Right lobe of liver (tissue), 6 donors: Measurements from ENCODE around the gene ZNF581. TPM values are rescaled to one million over a fixed set of nuclear protein-coding genes. Genes with fewer than 3 reads are reported as not detected.
A peak's percentile ranks its signal among the peaks of the same experiment; 100 is the strongest.

ENCODE experiments used
- ATAC-seq, 4 donors: fragments of 200-7000 bp; cut with Tn5 transposase; one replicate each; pipeline ENCODE4 v1.9.1; 2020; ENCODE audit warnings: mild to moderate bottlenecking in 4 of 4, moderate library complexity in 4 of 4
- DNase-seq, 3 donors: peaks; one replicate each; pipeline ENCODE4 v3.0.0-alpha.2; 2020
- H3K27ac ChIP-seq, 3 donors: fragments of 200-600 bp; one replicate each; pipeline ENCODE4 v1.8.0; 2022
- H3K27me3 ChIP-seq, 2 donors: fragments of 200-600 bp; one replicate each; pipeline ENCODE4 v1.8.0; 2022
- H3K36me3 ChIP-seq, 4 donors: fragments of 200-600 bp; sonication (generic) in 1 of 4; one replicate each; pipeline versions ENCODE4 v1.5.1 to v1.8.0; 2017 to 2022; ENCODE audit warnings: control low read depth in 1 of 4
- H3K4me1 ChIP-seq, 4 donors: fragments of 200-600 bp; sonication (generic) in 1 of 4; one replicate each; pipeline versions ENCODE4 v1.5.1 to v1.8.0; 2017 to 2022; ENCODE audit warnings: control low read depth in 1 of 4
- H3K4me3 ChIP-seq, 3 donors: fragments of 200-600 bp; one replicate each; pipeline ENCODE4 v1.8.0; 2022
- H3K9me3 ChIP-seq, 4 donors: fragments of 200-600 bp; sonication (generic) in 1 of 4; one replicate each; pipeline versions ENCODE4 v1.5.1 to v1.8.0; 2017 to 2022; ENCODE audit warnings: control low read depth in 1 of 4
- CTCF ChIP-seq, 4 donors: fragments of 200-600 bp in 3 of 4; fragments of 450-650 bp in 1 of 4; IDR thresholded peaks; one replicate each; pipeline versions ENCODE4 v1.5.1 to v1.8.0; 2016 to 2022; ENCODE audit warnings: antibody characterized with exemption in 4 of 4, mild to moderate bottlenecking in 2 of 4
- POLR2A ChIP-seq: fragments of 450-650 bp; IDR thresholded peaks from one replicate; pipeline ENCODE4 v1.6.1; 2017; ENCODE audit warnings: antibody characterized with exemption, mild to moderate bottlenecking
- WGBS: methylation state at CpG from one replicate; pipeline ENCODE4 v1.1.6; 2018; ENCODE audit warnings: low coverage, low lambda C conversion rate; ENCODE audit not compliant: insufficient coverage; ENCODE audit errors: missing lambda C conversion rate; 5-methylcytosine and 5-hydroxymethylcytosine counted together
- intact Hi-C, 2 donors: fragments of 100-400 bp; cut with DNase I; formaldehyde crosslinking; loops; one replicate each; pipeline versions ENCODE4 v1.11.2 to v1.14.1; 2022
- total RNA-seq, 6 experiments: library from RNA; depleted of rRNA in 2 of 6; stranded (reverse); fragments of >200 nt in 2 of 6; fragmentation: NEBNext Ultra II Directional in 3 of 6; extraction: Animal tissue kit (Norgen Biotek cat#: 25700) in 3 of 6; gene quantifications; one replicate each; pipeline versions ENCODE4 v1.1.0 to v1.2.4, GENCODE V29; 2016 to 2023
- donor health status: DM: no; HTN: yes; CAD: no.
- donor health status: DM: no; HTN: no; CAD: no.
- donor health status: DM: no; HTN: no; CAD: no.
- donor health status: DM: no; HTN: yes; CAD: no.
- donor health status: DM: no; HTN: yes; CAD: no.

Gene ZNF581
- total RNA-seq, 6 experiments from 2014 or later = 2.7 to 7.3 (median 5.1) TPM

- Histone ChIP-seq H3K4me3 (no peak overlapping the region), H3K27ac (no peak overlapping the region), H3K27me3 (no peaks in the 10 kb centered on the region), H3K4me1 (peaks cover 0 to 37% (median 24%) of the 10 kb centered on the region in 4 donors), H3K36me3 (peaks cover 10 to 35% (median 15%) of the 10 kb centered on the region in 4 donors), H3K9me3 (no peaks in the 10 kb centered on the region)
- DNase-seq (no peak), ATAC-seq (no peak)
- 68% methylated on average over 7 of the region's 15 CpGs for WGBS
- intact Hi-C loops = no loop called here
- no peak for TF ChIP-seq CTCF (IDR thresholded peaks at IDR 0.05)
- no peak for TF ChIP-seq POLR2A
Observed at GRCh38 chr19:55673889-55674288, 30.4 kb downstream of the ZNF581 start.

- Histone ChIP-seq H3K27ac (peak overlapping the region in 1 of 3 donors; percentile 87), H3K27me3 (no peaks in the 10 kb centered on the region), H3K36me3 (peaks cover 7 to 35% (median 15%) of the 10 kb centered on the region in 4 donors), H3K9me3 (no peaks in the 10 kb centered on the region), H3K4me1 (peaks cover 0 to 42% (median 26%) of the 10 kb centered on the region in 4 donors), H3K4me3 (peak overlapping the region; percentile 64 to 97 (median 83))
- 30% methylated on average over 10 of the region's 17 CpGs for WGBS
- DNase-seq (no peak), ATAC-seq (no peak)
- TF ChIP-seq POLR2A (no peak), CTCF (IDR thresholded peaks at IDR 0.05) (no peak)
- intact Hi-C loops = no loop called here
Observed at GRCh38 chr19:55674459-55674840, 31.0 kb downstream of the ZNF581 start.

DNA sequence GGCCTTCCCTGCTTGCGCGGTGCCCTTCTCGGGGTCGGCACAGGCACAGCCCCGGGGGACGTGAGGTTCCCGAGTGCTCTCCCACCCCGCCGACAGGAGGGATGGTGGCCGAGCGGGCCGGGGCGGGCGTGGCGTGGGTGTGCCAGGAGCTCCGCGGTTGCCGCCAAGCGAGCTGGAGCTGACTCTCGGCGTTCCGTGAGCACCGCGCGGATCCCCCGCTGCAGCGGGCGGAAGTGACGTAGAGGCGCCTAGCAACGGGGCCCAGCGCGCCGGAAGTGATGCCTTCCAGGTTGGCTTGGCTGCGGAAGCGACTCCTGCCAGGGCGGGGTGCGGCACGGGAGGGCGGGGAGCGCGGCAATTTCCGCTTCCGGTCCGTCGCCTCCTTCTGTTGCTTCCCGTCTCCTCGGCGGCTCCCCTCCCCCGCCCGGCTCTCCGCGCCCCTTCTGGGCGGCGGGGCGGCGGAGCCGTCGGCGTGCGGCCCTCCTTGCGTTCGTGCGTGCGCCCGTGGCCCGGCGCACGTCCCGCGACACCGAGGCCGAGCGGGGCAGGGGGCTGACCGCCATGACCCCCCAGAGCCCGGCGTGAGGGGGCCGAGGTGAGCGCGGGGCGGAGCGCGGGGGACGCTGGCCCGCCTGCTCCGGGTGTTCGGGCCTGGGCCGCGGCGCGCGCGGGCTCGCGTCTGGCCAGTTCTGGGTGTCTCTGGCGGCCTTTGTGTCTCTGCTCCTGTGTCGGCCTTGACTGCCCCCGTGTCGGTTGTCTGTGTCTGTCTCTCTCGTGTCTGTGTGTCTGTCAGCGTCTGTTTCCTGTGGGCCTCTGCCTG is 31.6 kb downstream of the ZNF581 start, which contains the start of gene EPN1:
TSS of gene EPN1 (plus strand) at position 386 of the 820 bp plus-strand sequence. CDS start 3,402 bp downstream, outside the sequence.
- peak within 1 kb of the TSS; percentile 77 to 87 (median 85) for H3K27ac ChIP-seq
- peaks cover 0 to 42% (median 26%) of the 10 kb centered on the region in 4 donors for H3K4me1 ChIP-seq
- H3K4me3 ChIP-seq = peak within 1 kb of the TSS; percentile 64 to 97 (median 83)
- peaks cover under 1 to 33% (median 11%) of the 10 kb centered on the region in 4 donors for H3K36me3 ChIP-seq
- intact Hi-C loops = no loop called here
- peak; percentile 54 for TF ChIP-seq POLR2A
- TF ChIP-seq CTCF (IDR thresholded peaks at IDR 0.05) = no peak
- under 1% methylated on average over 16 of the region's 101 CpGs for WGBS
- no peaks in the 10 kb centered on the region for H3K9me3 ChIP-seq
- DNase-seq = peak; percentile 98
- ATAC-seq = peak; percentile 86 to 91 (median 88)
- H3K27me3 ChIP-seq = no peaks in the 10 kb centered on the region

DNA sequence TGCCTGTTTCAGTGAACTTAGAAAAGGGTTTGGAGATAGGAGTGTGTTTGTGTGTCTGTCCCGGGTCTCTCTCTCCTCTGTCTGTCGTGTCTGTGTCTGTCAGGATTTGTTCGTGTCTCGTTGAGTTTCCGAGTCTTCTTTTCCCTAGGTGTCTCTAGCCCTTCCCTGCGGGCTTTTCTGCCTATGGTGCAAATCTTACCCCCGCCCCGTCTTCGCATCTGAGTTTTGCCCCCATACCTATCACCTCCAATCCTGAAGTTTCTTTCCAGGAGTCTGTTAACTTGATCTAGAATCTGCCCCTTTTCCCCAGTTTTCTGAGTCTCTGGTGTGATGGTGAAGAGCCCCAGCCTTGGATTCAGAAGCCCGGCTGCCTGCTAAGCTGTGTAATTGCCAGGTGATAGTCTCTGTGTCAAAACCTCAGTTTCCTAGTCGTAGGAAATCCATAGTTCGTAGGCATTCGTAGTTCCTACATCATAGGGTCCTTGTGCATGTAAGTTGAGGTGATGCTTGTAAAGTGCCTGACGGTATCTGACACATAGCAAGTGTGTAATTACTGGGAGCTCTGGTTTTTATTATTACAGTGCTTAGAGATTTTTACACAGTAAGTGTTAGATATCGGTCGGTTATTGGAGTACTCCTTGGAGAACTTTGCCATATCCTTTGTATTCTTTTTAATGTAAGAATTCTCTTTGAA is 32.4 kb downstream of the ZNF581 start:
- TF ChIP-seq CTCF (IDR thresholded peaks at IDR 0.05) (no peak), POLR2A (no peak)
- Histone ChIP-seq H3K27me3 (no peaks in the 10 kb centered on the region), H3K4me3 (peak overlapping the region; percentile 64 to 97 (median 83)), H3K4me1 (peaks cover 0 to 44% (median 26%) of the 10 kb centered on the region in 4 donors), H3K9me3 (no peaks in the 10 kb centered on the region), H3K27ac (peak overlapping the region; percentile 77 to 87 (median 85)), H3K36me3 (peaks cover 0 to 32% (median 10%) of the 10 kb centered on the region in 4 donors)
- ATAC-seq = no peak
- intact Hi-C loops = no loop called here
- no peak for DNase-seq
- 2% methylated on average over 16 of the region's 16 CpGs for WGBS
